ENCODE measurements around the gene PDCD7.
A peak's percentile ranks its signal among the peaks of the same experiment; 100 is the strongest.
"Not testable (repeated sequence)": the region's sequence is repeated elsewhere in the genome, so short reads cannot be mapped to it uniquely, and the experiment has no call there.

The PDCD7 gene, protein sequence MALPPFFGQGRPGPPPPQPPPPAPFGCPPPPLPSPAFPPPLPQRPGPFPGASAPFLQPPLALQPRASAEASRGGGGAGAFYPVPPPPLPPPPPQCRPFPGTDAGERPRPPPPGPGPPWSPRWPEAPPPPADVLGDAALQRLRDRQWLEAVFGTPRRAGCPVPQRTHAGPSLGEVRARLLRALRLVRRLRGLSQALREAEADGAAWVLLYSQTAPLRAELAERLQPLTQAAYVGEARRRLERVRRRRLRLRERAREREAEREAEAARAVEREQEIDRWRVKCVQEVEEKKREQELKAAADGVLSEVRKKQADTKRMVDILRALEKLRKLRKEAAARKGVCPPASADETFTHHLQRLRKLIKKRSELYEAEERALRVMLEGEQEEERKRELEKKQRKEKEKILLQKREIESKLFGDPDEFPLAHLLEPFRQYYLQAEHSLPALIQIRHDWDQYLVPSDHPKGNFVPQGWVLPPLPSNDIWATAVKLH

GRCh38 chr15:65133548-65134200, at the start of gene PDCD7:
Gene PDCD7 (minus strand): TSS chr15:65133808. CDS start chr15:65133781, 27 bp downstream.
- peak; percentile 72 for DNase-seq

GRCh38 chr15:65182538-65182937, 48.9 kb upstream of the PDCD7 start:
- DNase-seq, result no peak

GRCh38 chr15:65181582-65182353, 48.2 kb upstream of the PDCD7 start:
- not testable (repeated sequence) for DNase-seq

- no peak for DNase-seq
Observed at GRCh38 chr15:65180167-65180566, 46.6 kb upstream of the PDCD7 start.

DNA sequence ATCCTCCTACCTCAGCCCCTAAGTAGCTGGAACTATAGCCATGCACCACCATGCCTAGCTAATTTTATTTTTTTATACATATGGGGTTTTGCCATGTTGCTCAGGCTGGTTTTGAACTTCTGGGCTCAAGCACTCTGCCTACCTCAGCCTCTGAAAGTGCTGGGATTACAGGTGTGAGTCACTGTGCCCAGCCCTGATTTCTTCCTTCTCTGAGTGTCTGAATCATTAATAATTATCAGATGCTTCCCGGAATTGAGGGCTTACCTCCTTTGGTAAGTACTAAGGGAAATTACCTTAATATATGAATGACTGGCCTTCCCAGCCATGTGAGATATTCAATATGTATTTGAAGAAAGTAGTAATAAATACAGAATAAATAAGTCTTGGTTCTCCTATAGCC, 44.3 kb upstream of the PDCD7 start:
- no peak for DNase-seq

DNA sequence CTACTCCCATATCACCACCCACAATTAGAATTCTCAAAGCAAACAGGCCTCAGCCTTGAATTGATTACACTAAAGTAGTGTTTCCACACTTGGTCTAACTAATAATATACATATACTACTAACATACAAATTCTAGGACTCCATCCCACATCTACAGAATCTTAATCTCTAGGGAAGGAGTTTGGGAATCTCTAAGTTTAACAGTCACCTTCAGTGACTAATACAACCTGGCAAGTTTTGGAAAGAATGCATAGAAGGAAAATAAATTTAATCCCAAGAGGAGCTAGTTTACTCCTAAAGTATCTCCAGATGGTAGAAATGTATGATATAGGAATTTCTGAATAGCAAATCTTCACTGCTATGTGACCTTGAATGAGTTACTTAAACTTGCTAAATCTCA, 42.4 kb upstream of the PDCD7 start:
- DNase-seq, result no peak

DNA sequence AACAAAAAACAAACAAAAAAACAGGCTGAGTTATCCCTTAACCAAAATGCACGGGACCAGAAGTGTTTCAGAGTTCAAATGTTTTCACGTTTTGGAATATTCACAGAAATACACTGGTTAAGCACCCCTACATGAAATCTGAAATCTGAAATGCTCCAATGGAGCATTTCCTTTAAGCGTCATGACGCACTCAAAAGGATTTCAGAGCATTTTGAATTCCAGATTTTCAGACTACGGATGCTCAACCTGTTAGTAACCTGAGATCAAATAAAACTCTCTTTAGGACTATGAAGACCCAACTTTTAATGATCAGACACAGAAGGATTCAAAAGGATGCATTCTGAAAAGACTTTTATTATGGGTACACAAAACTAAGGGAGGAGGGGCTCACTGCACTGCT, 41.9 kb upstream of the PDCD7 start:
- no peak for DNase-seq

- DNase-seq, result no peak
Observed at GRCh38 chr15:65174509-65174908, 40.9 kb upstream of the PDCD7 start.

DNA sequence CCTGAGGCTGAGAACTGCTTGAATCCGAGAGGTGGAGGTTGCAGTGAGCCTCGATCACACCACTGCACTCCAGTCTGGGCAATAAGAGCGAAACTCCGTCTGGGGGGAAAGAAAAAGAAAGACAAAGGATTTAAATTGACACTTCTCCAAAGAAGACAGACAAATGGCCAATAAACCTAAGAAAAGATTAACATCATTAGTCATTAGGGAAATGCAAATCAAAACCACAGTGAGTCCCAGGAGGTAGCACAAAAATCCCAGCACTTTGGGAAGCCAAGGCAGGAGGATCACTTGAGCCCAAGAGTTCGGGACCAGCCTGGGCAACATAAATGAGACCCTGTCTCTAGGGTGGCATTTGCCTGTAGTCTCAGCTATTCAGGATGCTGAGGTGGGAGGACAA, 38.9 kb upstream of the PDCD7 start:
- no peak for DNase-seq

GRCh38 chr15:65171428-65171827, 37.8 kb upstream of the PDCD7 start:
- DNase-seq, result no peak

DNA sequence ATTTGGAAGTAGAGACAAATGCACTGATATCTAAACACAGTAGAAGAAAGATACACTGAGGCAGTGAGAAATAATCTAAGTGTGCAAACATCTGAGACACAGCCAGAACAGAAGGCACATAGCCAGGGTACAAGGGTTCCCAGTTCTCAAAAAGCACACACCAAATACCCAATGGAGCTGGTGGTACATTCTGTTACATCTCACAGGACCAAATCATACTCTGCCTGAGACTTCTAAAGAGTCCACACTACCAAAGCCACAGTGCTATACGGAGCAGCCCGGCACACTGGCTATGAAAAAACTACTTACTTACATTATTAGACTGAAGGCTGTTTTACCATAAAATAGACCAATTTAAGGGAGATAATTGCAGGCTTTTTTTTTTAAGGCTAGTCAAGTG, 32.3 kb upstream of the PDCD7 start:
- DNase-seq, result no peak

GRCh38 chr15:65164139-65164538, 30.5 kb upstream of the PDCD7 start:
- no peak for DNase-seq

DNA sequence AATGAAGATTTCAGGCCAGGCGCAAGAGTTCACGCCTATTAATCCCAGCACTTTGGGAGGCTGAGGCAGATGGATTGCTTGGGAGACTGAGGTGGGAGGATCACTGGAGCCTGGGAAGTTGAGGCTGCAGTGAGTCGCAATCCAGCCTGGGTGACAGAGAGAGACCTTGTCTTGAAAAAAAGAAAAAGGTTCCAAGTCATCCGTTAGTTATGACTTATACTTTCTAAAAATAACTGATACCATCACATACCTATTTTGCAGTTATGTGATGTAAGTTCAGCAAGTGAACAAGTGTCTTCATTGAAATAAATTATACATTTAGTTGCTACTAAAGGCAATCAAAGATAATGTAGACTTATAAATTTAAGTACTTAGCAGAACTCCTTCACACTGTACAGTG, 29.4 kb upstream of the PDCD7 start:
- DNase-seq, result no peak

DNA sequence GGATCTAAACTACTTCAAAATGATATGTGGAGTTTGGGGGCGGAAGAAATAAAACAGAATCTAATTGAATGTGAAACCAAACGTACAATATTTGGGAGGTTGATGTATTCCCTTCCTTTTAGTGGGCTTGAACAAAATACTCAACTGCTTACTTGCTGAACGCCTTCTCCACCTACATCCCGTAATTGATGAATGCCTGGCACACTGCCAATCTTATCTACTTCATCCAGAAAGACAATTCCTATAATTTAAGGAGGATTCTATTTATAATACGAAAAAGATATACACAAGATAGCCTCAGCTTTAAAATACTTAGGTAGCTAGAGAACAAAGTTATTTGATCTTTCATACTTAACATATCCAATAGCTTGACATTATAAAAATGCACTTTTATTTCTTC, 23.1 kb upstream of the PDCD7 start:
- no peak for DNase-seq

- no peak for DNase-seq
Observed at GRCh38 chr15:65154720-65155119, 21.1 kb upstream of the PDCD7 start.

DNA sequence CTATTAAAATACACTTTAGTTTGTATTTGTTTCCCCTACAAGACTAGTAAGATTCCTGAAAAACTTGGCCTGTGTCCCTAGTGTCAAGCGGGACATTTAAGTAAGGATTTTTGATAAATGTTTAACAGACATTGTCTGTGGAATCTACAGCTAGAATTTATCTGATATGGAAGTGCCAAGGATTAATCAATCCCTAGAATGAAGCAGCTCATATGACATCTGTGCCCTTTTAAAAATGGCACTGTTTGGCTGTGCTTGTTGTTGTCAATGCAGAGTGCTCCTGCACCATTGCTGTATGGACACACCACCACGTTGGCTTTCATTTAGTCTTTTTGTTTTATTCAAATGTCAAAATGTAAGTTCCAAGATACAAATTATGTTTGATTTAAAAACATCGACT, 14.3 kb upstream of the PDCD7 start:
- DNase-seq, result no peak

GRCh38 chr15:65146438-65146837, 12.8 kb upstream of the PDCD7 start:
- DNase-seq, result no peak

DNA sequence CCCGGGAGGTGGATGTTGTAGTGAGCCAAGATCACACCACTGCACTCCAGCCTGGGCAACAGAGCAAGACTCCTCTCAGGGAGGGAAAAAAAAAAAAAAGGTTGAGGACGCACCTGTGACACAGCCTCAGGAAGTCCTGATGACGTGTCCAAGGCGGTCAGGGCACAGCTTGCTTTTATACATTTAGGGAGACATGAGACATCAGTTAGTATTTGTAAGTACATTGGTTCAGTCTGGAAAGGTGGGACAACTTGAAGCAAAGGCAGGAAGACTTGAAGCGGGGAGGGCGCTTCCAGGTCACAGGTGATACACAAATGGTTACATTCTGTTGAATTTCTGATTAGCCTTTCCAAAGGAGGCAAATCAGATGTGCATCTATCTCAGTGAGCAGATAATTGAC, 5.0 kb upstream of the PDCD7 start:
- not testable (repeated sequence) for DNase-seq

DNA sequence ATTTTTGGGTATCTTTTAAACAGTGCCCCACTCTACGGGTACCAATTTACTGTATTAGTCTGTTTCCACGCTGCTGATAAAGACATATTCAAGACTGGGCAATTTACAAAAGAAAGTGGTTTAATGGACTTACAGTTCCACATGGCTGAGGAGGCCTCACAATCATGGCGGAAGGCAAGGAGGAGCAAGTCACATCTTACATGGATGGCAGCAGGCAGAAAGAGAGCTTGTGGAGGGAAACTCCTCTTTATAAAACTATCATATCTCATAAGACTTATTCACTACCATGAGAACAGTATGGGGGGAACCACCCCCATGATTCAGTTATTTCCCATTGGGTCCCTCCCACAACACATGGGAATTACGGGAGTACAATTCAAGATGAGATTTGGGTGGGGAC, 4.3 kb upstream of the PDCD7 start:
- not testable (repeated sequence) for DNase-seq

- not testable (repeated sequence) for DNase-seq
Observed at GRCh38 chr15:65137089-65137488, 3.5 kb upstream of the PDCD7 start.

DNA sequence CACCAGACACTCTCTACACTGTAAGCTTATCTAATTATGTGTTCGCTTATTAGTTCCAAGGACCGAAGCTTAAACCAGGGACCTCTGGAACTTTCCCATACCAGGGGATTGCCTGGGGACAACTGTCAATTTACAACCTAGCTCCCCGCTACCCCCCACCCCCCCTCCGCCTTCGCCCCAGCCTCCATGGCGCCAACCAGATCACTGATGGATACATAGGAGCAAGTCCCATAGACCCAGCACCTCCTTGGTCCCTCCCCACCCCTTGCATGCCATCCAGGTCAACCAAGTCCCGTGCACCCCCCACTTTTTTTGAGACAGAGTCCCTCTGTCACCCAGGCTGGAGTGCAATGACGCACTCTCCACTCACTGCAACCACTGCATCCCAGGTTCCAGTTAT, 930 bp upstream of the PDCD7 start:
- no peak for DNase-seq

DNA sequence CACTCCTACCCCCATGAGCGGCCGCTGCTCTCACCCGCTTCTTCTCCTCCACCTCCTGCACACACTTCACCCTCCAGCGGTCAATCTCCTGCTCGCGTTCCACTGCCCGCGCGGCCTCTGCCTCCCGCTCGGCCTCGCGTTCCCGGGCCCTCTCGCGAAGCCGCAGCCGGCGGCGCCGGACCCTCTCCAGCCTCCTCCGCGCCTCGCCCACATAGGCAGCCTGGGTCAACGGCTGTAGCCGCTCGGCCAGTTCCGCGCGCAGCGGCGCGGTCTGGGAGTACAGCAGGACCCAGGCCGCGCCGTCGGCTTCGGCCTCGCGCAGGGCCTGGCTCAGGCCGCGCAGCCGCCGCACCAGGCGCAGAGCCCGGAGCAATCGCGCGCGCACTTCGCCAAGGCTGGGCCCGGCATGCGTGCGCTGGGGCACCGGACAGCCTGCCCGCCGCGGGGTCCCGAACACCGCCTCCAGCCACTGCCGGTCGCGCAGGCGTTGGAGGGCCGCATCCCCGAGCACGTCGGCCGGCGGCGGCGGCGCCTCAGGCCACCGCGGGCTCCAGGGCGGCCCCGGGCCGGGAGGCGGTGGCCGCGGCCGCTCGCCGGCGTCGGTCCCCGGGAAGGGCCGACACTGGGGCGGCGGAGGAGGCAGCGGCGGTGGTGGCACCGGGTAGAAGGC, 595 bp downstream of the PDCD7 start:
- DNase-seq, result no peak

GRCh38 chr15:65130941-65131340, 2.7 kb downstream of the PDCD7 start:
- DNase-seq, result no peak
